GM19240 (cell line): ENCODE results near the gene TPD52L1.
"Not testable (repeated sequence)": the region's sequence is repeated elsewhere in the genome, so short reads cannot be mapped to it uniquely, and the experiment has no call there.

ENCODE experiments used
- DNase-seq: peaks from one replicate; pipeline ENCODE4 v3.0.0; 2011; ENCODE audit warnings: low spot score; ENCODE audit not compliant: insufficient read length

TPD52L1 gene

DNA sequence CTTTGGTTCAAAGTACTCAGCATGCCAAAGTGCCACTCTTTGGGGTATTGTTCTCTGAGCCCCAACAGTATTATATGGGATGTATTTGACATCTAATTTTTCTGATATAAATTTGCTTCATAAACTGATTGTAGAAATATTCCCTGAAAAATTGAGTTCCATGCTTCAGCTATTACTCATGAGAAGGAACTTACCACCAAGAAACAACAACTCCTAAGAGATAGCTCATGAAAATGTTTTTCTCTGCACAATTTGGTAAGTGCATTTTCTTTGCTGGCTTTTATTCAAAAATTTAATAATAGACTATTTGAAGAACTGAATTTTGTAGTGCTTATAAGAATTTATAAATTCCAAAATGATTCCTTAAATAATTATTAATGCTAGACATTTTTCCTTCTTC lies 12.8 kb upstream of the TPD52L1 start:
- no peak for DNase-seq

DNA sequence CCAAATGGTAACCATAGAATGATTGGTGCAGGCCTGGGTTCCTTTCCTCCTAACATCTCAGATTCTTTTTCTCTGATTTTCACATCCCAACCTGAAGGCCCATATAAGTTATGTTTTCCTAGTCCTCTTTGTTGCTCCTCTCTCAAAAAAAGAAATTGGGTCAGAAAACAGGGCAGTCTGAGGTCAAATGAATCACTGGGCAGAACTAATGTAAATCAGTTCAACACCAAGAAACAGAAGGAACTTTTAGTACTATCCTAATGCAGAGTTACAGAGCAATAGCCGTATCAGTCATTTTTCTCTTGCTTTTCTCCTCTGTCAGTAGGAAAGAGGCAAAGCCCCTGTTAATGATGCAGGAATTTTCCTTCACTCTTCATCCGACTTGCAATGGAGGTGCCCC lies 11.0 kb upstream of the TPD52L1 start:
- DNase-seq = no peak

DNA sequence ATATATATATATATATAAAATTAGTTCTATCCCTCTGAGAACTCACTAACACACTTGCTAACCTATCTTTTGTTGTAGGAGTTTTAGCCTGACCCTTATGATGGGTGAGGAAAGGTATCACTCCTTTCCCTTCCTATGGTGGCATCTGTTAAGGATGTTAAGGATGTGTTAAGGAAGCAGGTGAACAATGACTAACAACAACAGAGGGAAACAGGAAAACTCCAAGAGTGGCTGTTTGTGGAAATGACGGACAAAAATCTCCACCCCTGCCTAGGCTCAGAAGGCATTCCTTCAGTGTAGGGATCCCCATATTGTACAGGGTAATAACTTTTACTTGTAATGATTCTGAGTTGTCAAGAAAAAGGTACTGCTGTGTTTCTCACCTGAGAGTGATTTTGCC lies 8.8 kb upstream of the TPD52L1 start:
- no peak for DNase-seq

DNA sequence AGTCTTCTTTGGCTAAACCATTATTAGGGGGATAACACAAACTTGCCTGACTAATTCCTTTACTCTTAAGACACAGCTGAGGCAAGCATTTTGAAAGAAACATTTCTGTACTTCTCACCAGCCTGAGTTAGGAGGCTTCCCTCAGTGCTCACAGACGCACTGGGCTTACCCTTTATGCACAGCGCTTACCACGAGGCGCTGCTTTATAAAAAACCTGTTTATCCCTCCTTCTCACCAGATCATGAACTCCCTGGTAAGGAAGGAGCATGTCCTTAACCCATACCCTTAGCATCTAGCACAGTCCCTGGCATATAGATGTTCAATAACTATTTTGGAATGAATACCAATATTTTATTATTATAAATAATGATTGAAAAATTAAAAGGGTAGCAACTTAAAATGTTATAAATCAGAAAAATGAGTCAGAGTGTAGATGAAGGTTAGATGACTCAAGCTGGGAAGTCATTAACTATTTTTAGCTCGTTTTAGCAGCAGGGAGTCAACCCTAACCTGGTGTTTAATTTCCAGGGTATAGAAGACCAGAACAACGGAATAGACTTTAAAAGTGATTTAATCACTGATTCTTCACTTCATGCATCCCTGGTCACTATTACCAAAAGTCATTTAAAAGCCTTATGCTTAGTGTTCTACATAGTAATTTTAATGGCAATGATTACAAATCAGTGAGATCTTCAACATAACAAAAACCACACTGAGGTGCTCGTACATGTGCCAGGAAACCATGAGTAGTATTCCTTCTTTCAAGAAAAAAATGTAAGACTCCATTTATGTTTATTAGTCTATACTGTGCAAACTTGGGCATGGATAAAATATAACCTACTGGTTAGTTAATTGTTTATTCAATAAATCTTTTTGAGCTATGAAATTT lies 4.1 kb upstream of the TPD52L1 start:
- DNase-seq = no peak

DNA sequence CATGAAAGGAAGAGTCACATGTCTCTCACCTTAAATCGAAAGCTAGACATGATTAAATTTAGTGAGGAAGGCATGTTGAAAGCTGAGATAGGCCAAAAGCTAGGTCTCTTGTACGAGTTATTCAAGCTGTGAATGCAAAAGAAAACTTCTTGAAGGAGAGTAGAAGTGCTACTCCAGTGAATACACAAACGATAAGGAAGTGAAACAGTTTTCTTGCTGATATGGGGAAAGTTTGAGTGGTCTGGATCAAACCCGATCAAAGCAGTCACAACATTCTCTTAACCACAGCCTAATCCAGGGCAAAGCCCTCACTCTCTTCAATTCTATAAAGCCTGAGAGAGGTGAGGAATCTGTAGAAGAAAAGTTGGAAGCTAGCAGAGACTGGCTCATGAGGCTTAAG lies 1.9 kb upstream of the TPD52L1 start:
- no peak for DNase-seq

DNA sequence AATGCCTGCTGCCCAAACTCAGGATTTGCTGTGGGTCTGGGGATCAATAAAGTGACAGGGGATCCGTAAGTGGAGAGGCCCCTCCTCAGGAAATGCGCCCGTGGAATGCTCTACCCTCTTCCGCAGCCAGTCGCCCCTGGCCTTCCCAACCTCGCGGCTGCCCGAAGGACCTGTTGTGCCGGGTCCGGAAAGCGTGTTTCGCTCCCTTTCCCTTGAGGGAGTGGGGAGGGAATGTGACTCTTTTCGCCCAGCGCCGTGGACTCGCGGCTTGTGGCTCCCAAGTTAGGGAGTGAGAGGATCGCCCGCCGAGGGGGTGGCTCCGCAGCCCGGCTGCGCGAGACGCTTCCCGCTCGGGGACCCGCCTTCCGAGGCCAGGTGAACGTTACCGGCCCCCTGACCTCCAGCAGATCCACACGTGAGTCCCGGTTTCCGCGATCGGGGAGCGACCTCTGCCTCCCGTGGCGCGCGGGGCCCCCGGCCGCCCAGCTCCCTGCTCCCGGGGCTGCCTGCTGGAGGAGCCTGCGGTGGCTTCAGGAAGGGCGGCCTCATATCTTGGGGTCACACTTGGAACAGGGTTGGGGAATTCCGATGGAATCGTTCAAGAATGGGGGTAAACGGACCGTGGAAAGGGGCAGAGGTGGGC lies 666 bp downstream of the TPD52L1 start:
- no peak for DNase-seq

DNA sequence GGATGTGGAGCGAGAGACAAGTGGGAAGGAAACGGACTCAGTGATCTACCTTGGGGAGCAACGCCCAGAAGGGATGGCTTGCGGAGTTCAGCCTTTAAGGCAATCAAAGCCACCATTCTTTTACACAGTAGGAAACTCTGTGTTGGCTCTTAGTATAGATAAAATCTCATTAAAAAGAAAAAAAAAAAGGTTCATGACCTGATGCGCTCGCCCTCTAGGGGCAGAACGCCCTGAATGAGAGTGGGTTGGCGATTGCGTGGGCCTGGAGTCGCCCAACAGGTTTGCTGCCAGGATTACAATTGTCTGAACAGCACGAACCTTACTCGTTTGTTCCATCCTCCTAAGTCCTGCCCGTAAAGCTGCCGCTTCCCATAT lies 1.2 kb downstream of the TPD52L1 start:
- DNase-seq = no peak

DNA sequence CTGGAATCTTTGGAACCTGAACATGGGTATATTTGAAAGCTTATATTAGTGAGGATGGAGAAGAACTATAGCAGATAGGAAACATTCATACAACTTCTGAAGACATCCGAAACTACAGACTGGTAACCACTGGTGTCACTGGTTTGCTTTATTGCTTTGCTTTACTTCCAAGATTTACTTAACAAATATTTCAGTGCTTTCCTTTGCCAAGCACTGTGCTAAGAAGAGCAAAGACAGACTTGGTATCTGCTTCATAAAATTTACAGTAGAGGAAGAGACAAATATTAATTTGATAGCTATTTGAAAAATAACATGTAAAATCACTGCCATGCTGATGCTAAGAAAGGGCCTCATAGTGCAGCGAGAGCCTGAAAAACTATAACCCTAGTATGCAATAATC lies 1.8 kb downstream of the TPD52L1 start:
- no peak for DNase-seq

DNA sequence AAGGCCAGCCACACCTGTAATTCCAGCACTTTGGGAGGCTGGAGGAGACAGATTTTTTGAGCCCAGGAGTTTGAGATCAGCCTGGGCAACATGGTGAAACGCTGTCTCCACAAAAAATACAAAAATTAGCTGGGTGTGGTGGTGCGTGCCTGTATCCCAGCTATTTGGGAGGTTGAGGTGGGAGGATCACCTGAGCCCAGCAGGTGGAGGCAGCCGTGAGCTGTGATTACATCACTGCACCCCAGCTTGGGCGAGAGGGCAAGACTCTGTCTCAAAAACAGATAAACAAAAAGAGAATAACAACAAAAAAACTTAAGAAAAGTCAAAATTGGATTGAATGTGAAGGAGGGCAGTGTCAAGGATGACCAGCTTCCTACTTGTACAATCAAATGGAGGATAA lies 2.9 kb downstream of the TPD52L1 start:
- DNase-seq = no peak

DNA sequence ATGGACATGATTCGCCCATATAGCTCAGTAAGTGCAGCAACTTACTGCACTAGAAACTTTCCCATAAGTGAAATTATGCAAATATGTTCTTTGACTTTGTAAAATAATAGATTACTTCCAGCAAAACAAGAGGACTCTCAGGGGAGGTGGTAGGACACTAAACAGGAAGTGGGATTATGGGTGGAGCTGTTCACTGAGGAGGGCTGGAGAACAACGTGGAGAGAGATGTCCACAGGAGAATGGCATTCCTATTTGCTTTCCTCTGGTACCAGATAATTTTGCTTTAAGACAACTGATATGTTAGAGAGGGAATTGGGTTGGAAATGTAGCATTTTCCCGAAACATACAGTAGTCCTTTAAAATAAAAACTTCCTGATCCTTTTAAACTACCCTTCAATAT lies 3.7 kb downstream of the TPD52L1 start:
- no peak for DNase-seq

DNA sequence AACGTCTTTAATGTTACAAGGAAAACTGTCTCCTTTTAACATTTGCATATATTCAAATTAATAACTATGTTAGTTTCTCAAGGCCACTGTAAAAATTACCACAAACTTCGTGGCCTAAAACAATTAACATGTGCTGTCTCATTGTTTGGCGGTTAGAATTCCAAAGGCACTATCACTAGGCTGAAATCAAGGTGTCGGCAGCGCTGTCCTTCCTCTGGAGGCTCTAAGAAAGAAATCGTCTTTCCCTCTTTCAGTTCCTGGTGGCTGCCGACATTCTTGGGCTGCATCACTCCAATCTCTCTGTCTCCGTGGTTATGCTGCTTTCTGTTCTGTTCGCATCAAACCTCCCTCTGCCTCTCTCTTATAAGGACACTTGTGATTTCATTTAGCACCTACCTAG lies 4.2 kb downstream of the TPD52L1 start:
- no peak for DNase-seq

DNA sequence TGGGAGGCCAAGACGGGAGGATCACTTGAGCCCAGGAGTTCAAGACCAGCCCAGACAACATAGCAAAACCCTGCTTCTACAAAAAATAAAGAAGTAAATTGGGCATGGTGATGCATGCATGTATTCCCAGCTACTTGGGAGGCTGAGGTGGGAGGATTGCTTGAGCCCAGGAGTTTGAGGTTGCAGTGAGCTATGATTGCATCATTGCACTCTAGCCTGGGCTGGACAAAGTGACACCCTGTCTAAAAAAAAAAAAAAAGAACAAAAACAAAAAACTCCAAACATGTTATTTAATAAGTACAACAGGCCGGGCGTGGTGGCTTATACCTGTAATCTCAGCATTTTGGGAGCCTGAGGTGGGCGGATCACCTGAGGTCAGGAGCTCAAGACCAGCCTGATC lies 9.8 kb downstream of the TPD52L1 start:
- DNase-seq = not testable (repeated sequence)

DNA sequence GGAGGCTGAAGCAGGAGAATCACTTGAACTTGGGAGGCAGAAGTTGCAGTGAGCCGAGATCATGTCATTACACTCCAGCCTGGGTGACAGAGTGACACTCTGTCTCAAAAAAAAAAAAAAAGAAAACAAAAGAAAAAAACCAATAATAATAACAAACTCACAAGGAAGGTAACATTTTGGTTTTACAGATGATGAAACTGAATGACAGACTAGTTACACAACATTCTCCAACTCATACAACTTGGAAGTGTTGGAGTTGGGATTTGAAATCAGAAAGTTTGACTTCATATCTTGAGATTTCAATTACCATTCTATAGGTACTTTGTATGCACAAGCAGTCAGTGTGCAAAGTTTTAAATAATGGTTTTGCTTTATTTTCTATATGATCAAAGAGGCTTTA lies 10.2 kb downstream of the TPD52L1 start:
- no peak for DNase-seq

DNA sequence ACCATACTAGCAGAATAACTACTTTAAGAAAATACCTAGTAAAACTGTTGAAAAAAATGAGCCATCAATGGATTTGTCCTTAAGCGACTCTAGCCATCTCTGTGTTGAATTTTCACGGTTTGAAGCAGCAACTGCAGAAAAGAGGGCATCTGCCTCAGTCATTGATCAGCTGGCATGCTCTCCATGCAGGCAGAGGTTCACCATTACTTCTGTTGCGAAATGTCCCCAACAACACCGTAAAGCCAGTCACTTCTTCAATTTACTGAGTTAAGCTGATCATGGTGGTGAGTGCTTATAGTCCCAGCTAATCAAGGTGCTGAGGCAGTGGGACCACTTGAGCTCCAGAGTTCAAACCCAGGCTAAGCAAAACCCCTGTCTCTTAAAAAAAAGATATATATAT lies 11.1 kb downstream of the TPD52L1 start:
- no peak for DNase-seq

DNA sequence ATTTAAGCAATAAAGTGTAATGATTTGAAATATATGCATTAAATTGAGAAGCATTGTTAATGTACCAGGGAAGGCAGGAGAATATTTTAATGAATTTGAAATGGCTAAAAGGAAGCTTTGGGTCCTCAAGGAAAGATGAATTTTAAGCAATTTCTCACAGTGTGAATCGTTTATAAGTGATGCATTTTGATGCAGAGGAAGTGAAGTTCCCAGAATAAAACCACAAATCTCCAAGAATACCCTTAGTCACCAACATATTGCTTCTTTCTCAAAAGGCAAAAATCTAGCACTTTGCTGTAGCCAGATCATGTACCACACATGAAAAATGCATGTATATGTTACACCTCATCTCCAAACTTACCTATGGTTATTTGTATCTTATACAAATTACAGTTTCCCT lies 11.7 kb downstream of the TPD52L1 start:
- DNase-seq = no peak

DNA sequence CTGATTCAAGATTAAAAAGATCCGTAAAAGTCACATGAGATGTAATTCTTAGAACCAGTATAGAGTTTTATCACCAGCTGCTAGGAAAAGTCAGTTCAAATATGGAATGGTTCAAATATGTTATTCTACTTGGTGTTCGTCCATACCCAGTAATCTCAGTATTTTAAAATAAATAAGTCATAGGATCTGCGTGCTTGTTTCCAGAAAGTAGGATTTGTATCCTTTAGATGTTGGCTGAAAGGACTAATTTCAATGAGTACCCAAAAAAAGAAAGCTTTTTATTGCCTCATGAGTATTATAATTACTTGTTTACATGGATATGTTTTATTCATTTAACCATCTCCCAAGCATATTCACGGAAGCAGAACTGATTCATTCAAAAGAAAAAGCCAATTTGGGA lies 12.2 kb downstream of the TPD52L1 start:
- DNase-seq = no peak

DNA sequence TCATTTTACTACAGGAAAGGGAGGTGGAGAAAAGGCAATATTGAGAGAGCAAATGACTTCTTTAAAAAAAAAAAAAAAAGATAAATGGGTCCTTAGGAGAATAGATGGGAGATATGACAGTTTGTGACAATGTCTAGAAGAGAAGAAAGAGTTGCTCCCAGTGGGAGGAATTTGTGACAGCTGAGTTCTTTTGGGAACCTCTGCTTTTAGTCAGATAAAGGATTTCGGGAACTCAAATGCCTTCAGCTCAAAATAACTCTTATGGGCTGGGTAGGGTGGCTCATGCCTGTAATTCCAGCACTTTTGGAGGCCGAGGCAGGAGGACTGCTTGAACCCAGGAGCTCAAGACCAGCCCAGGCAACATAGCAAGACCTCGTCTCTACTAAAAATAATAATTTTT lies 13.1 kb downstream of the TPD52L1 start:
- no peak for DNase-seq

DNA sequence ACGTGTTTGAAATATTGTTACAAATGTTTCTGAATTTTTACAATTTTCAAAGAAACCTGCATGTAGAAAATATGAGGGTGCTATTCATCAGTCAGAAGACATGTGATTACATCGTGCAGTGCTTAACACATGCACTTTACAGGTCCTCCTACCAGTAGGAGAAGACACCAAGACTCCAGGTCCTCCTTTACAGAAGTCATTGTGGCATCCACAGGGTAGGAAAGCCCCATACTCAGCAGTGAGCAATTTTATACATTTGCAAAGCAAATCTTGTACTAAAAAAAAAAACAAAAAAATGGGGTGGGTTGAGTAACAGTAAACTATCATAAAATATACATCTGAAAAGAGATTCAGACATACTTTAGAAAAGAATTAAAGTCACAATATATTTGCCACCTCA lies 14.0 kb downstream of the TPD52L1 start:
- DNase-seq = no peak

DNA sequence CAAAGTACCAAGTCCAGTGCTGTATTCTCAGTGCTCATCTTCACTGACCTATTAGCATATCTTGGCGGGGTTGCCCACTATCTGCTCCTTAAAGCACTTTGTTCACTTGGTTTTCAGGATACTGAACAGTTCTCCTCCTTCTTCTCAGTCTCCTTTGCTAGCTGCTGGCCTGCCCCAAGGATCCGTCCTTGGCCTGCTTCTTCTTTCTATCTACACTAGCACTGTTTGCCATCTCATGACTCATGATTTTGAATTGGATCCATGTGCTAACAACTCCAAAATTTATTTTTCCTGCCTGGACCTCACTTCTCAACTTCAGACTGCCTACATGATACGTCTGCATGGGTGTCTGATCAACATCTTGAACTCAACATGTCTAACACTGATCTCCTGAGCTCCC lies 15.5 kb downstream of the TPD52L1 start:
- DNase-seq = no peak

DNA sequence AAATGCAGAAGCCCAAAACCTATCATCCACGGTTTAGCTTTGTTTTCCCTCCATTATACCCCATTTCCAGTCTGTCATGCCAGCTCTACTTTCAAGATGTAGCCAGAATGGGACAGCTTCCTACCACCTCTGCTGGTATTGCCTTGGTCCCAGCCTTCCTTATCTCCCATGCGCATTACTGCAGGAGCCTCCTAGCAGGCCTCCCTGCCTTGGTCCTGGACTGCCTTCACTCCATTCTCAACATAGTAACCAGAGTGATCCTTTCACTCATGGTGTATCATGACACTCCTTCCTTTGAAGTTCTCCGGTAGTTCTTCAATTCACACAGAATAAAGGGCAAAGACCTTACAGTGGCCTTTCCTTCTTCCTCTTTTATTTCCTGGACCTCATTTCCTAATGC lies 15.9 kb downstream of the TPD52L1 start:
- no peak for DNase-seq

DNA sequence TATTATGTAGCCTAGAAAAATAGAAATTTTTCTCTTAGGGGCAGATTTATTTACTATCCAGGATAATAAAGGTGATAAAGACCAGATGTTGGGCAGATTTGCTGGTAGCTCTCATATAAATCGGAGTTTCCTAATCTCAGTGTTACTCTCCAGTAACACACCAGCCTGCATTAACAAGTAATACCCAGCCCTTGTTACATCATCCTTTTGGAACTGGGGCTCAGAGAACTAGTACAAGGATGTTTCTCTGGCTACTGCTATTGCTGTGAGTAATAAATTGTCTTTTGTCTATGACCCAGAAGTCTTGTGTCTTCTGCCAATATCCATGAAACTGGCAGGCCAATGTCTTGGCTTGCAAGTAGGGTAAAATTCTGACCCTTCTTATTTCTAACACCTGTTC lies 16.8 kb downstream of the TPD52L1 start:
- no peak for DNase-seq

DNA sequence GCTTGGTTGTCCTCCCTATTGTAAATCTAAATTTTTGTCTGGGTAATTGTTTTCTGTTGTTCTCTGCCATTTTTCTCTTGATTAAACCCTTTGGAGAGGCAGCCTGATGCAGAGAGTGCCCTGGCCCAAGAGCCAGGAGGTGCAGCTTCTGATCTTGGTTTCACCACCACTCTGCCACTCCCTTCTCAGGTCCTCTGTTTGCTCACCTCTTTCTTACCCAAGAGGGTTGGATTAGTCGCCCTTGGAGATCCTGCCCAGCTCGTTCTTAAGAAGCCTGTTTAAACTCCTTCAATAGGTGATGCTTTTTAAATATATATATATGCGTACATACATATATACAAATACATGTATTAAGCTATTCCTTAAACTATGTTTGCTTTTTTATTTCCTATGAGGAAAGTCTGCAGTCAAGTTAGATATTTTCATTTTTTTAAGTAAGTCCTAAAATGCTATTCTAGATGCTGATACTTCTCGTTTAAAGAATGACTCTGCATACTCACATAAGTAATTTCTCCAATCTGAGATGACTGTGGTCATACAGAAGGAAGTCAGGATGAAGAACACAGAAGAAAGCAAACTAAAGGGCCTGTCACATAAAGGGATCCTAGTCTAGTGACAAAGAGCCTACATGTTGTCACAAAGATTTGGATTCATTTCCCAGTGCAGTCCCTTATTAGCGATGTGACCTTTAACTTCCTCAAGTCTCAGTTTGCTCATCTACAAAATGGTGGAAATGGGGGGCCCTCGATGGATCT lies 19.9 kb downstream of the TPD52L1 start:
- no peak for DNase-seq
